ENCODE measurements around the gene CHAT.

Gene CHAT

GRCh38 chr10:49652421-49653272 lies 38.8 kb downstream of the CHAT start:
- Histone ChIP-seq H3K27me3 (replicated peaks; ENCODE audit: control insufficient read depth, insufficient read depth, low read length, poor library complexity, severe bottlenecking) (no peaks in the 10 kb centered on the region), H3K36me3 (ENCODE audit: control insufficient read depth, insufficient read depth, low read length) (no peaks in the 10 kb centered on the region), H3K27ac (ENCODE audit: insufficient read depth, low read length, poor library complexity, severe bottlenecking) (no peak overlapping the region), H3K9me3 (ENCODE audit: control insufficient read depth, low read length) (no peaks in the 10 kb centered on the region), H3K4me1 (ENCODE audit: control insufficient read depth, insufficient read depth, low read length, poor library complexity, severe bottlenecking) (no peaks in the 10 kb centered on the region), H3K4me3 (ENCODE audit: insufficient read depth, low read depth, low read length, poor library complexity, severe bottlenecking) (no peak overlapping the region)
- no peak for DNase-seq

GRCh38 chr10:49653273-49653929 lies 39.6 kb downstream of the CHAT start:
- Histone ChIP-seq H3K36me3 (ENCODE audit: control insufficient read depth, insufficient read depth, low read length) (no peaks in the 10 kb centered on the region), H3K4me1 (ENCODE audit: control insufficient read depth, insufficient read depth, low read length, poor library complexity, severe bottlenecking) (no peaks in the 10 kb centered on the region), H3K4me3 (ENCODE audit: insufficient read depth, low read depth, low read length, poor library complexity, severe bottlenecking) (no peak overlapping the region), H3K27ac (ENCODE audit: insufficient read depth, low read length, poor library complexity, severe bottlenecking) (no peak overlapping the region), H3K9me3 (ENCODE audit: control insufficient read depth, low read length) (no peaks in the 10 kb centered on the region), H3K27me3 (replicated peaks; ENCODE audit: control insufficient read depth, insufficient read depth, low read length, poor library complexity, severe bottlenecking) (no peaks in the 10 kb centered on the region)
- DNase-seq, result no peak

GRCh38 chr10:49654036-49654693 lies 40.3 kb downstream of the CHAT start:
- no peak for DNase-seq

GRCh38 chr10:49655099-49655498 lies 41.3 kb downstream of the CHAT start:
- Histone ChIP-seq H3K9me3 (ENCODE audit: control insufficient read depth, low read length) (no peaks in the 10 kb centered on the region), H3K36me3 (ENCODE audit: control insufficient read depth, insufficient read depth, low read length) (no peaks in the 10 kb centered on the region), H3K27me3 (replicated peaks; ENCODE audit: control insufficient read depth, insufficient read depth, low read length, poor library complexity, severe bottlenecking) (no peaks in the 10 kb centered on the region), H3K4me3 (ENCODE audit: insufficient read depth, low read depth, low read length, poor library complexity, severe bottlenecking) (no peak overlapping the region), H3K27ac (ENCODE audit: insufficient read depth, low read length, poor library complexity, severe bottlenecking) (no peak overlapping the region), H3K4me1 (ENCODE audit: control insufficient read depth, insufficient read depth, low read length, poor library complexity, severe bottlenecking) (no peaks in the 10 kb centered on the region)
- no peak for DNase-seq

More at GRCh38 chr10:49654036-49654693, 40.3 kb downstream of the CHAT start:
- H3K9me3 ChIP-seq (ENCODE audit: control insufficient read depth, low read length), result no peaks in the 10 kb centered on the region
- no peaks in the 10 kb centered on the region for H3K36me3 ChIP-seq (ENCODE audit: control insufficient read depth, insufficient read depth, low read length)
- no peaks in the 10 kb centered on the region for H3K27me3 ChIP-seq (replicated peaks; ENCODE audit: control insufficient read depth, insufficient read depth, low read length, poor library complexity, severe bottlenecking)
- no peak overlapping the region for H3K4me3 ChIP-seq (ENCODE audit: insufficient read depth, low read depth, low read length, poor library complexity, severe bottlenecking)
- no peaks in the 10 kb centered on the region for H3K4me1 ChIP-seq (ENCODE audit: control insufficient read depth, insufficient read depth, low read length, poor library complexity, severe bottlenecking)
- no peak overlapping the region for H3K27ac ChIP-seq (ENCODE audit: insufficient read depth, low read length, poor library complexity, severe bottlenecking)

- H3K27ac ChIP-seq (ENCODE audit: insufficient read depth, low read length, poor library complexity, severe bottlenecking), result no peak overlapping the region
- no peak overlapping the region for H3K4me3 ChIP-seq (ENCODE audit: insufficient read depth, low read depth, low read length, poor library complexity, severe bottlenecking)
- H3K27me3 ChIP-seq (replicated peaks; ENCODE audit: control insufficient read depth, insufficient read depth, low read length, poor library complexity, severe bottlenecking), result no peaks in the 10 kb centered on the region
- H3K9me3 ChIP-seq (ENCODE audit: control insufficient read depth, low read length), result no peaks in the 10 kb centered on the region
- no peak for DNase-seq
- H3K4me1 ChIP-seq (ENCODE audit: control insufficient read depth, insufficient read depth, low read length, poor library complexity, severe bottlenecking), result no peaks in the 10 kb centered on the region
- H3K36me3 ChIP-seq (ENCODE audit: control insufficient read depth, insufficient read depth, low read length), result no peaks in the 10 kb centered on the region
These were observed 43.1 kb downstream of the CHAT start for GRCh38 chr10:49656845-49657493.

- H3K36me3 ChIP-seq (ENCODE audit: control insufficient read depth, insufficient read depth, low read length), result no peaks in the 10 kb centered on the region
- H3K27me3 ChIP-seq (replicated peaks; ENCODE audit: control insufficient read depth, insufficient read depth, low read length, poor library complexity, severe bottlenecking), result no peaks in the 10 kb centered on the region
- no peaks in the 10 kb centered on the region for H3K4me1 ChIP-seq (ENCODE audit: control insufficient read depth, insufficient read depth, low read length, poor library complexity, severe bottlenecking)
- H3K9me3 ChIP-seq (ENCODE audit: control insufficient read depth, low read length), result no peaks in the 10 kb centered on the region
- no peak overlapping the region for H3K27ac ChIP-seq (ENCODE audit: insufficient read depth, low read length, poor library complexity, severe bottlenecking)
- DNase-seq, result no peak
- H3K4me3 ChIP-seq (ENCODE audit: insufficient read depth, low read depth, low read length, poor library complexity, severe bottlenecking), result no peak overlapping the region
These were observed 43.8 kb downstream of the CHAT start for GRCh38 chr10:49657606-49658005.

- Histone ChIP-seq H3K4me3 (ENCODE audit: insufficient read depth, low read depth, low read length, poor library complexity, severe bottlenecking) (no peak overlapping the region), H3K36me3 (ENCODE audit: control insufficient read depth, insufficient read depth, low read length) (no peaks in the 10 kb centered on the region), H3K27ac (ENCODE audit: insufficient read depth, low read length, poor library complexity, severe bottlenecking) (no peak overlapping the region), H3K9me3 (ENCODE audit: control insufficient read depth, low read length) (no peaks in the 10 kb centered on the region), H3K27me3 (replicated peaks; ENCODE audit: control insufficient read depth, insufficient read depth, low read length, poor library complexity, severe bottlenecking) (no peaks in the 10 kb centered on the region), H3K4me1 (ENCODE audit: control insufficient read depth, insufficient read depth, low read length, poor library complexity, severe bottlenecking) (no peaks in the 10 kb centered on the region)
- DNase-seq, result no peak
These were observed 47.5 kb downstream of the CHAT start for GRCh38 chr10:49661140-49661856.

GRCh38 chr10:49662169-49662830 lies 48.5 kb downstream of the CHAT start:
- Histone ChIP-seq H3K36me3 (ENCODE audit: control insufficient read depth, insufficient read depth, low read length) (no peaks in the 10 kb centered on the region), H3K4me1 (ENCODE audit: control insufficient read depth, insufficient read depth, low read length, poor library complexity, severe bottlenecking) (no peaks in the 10 kb centered on the region), H3K4me3 (ENCODE audit: insufficient read depth, low read depth, low read length, poor library complexity, severe bottlenecking) (no peak overlapping the region), H3K9me3 (ENCODE audit: control insufficient read depth, low read length) (no peaks in the 10 kb centered on the region), H3K27me3 (replicated peaks; ENCODE audit: control insufficient read depth, insufficient read depth, low read length, poor library complexity, severe bottlenecking) (peaks cover 4% of the 10 kb centered on the region), H3K27ac (ENCODE audit: insufficient read depth, low read length, poor library complexity, severe bottlenecking) (no peak overlapping the region)
- DNase-seq, result no peak

GRCh38 chr10:49663596-49663995 lies 49.8 kb downstream of the CHAT start:
- no peaks in the 10 kb centered on the region for H3K4me1 ChIP-seq (ENCODE audit: control insufficient read depth, insufficient read depth, low read length, poor library complexity, severe bottlenecking)
- no peak overlapping the region for H3K27ac ChIP-seq (ENCODE audit: insufficient read depth, low read length, poor library complexity, severe bottlenecking)
- H3K4me3 ChIP-seq (ENCODE audit: insufficient read depth, low read depth, low read length, poor library complexity, severe bottlenecking), result no peak overlapping the region
- no peaks in the 10 kb centered on the region for H3K36me3 ChIP-seq (ENCODE audit: control insufficient read depth, insufficient read depth, low read length)
- no peak for DNase-seq
- H3K27me3 ChIP-seq (replicated peaks; ENCODE audit: control insufficient read depth, insufficient read depth, low read length, poor library complexity, severe bottlenecking), result peaks cover 4% of the 10 kb centered on the region
- H3K9me3 ChIP-seq (ENCODE audit: control insufficient read depth, low read length), result no peaks in the 10 kb centered on the region
